Measurements from ENCODE around the gene PRKCE.

DNA sequence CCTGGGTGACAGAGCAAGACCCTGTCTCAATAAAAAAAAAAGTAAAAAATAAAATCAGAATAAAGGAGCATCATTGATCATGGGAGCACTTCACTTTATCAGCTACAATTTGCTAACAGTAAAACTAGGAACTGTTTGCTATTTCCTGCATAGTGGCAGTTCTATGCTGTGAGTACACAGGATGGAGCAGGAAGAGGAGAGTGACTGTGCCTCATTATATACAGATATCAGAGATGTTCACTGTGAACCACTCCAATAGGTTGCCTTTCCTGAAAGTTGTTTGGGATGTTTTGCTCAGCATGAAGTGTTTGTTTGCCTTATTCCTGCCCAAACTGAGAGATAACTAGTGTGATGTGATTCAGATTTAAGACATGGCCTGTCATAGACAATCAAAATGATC lies 494.4 kb downstream of the PRKCE start:
- TF ChIP-seq, protein P1, sequence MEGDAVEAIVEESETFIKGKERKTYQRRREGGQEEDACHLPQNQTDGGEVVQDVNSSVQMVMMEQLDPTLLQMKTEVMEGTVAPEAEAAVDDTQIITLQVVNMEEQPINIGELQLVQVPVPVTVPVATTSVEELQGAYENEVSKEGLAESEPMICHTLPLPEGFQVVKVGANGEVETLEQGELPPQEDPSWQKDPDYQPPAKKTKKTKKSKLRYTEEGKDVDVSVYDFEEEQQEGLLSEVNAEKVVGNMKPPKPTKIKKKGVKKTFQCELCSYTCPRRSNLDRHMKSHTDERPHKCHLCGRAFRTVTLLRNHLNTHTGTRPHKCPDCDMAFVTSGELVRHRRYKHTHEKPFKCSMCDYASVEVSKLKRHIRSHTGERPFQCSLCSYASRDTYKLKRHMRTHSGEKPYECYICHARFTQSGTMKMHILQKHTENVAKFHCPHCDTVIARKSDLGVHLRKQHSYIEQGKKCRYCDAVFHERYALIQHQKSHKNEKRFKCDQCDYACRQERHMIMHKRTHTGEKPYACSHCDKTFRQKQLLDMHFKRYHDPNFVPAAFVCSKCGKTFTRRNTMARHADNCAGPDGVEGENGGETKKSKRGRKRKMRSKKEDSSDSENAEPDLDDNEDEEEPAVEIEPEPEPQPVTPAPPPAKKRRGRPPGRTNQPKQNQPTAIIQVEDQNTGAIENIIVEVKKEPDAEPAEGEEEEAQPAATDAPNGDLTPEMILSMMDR (conservative IDR thresholded peaks at IDR 0.05): no peak
- TF ChIP-seq EZH2 (IDR thresholded peaks at IDR 0.05; ENCODE audit: low read depth): no peak
